Suprapubic skin (tissue), 4 donors: ENCODE measurements around the gene CADM2. TPM values are rescaled to one million over a fixed set of nuclear protein-coding genes. Genes with fewer than 3 reads are reported as not detected.
A peak's percentile ranks its signal among the peaks of the same experiment; 100 is the strongest.

ENCODE experiments used
- DNase-seq, 2 donors: peaks; one replicate each; pipeline ENCODE4 v3.0.0-alpha.2; 2019; ENCODE audit warnings: low spot score in 2 of 2
- H3K27ac ChIP-seq: fragments of 200-600 bp; sonication (generic); one replicate; pipeline ENCODE4 v1.5.1; 2019
- H3K27me3 ChIP-seq: fragments of 200-600 bp; sonication (generic); one replicate; pipeline ENCODE4 v1.5.1; 2019
- H3K36me3 ChIP-seq: fragments of 200-600 bp; sonication (generic); one replicate; pipeline ENCODE4 v1.5.1; 2019
- H3K4me1 ChIP-seq: fragments of 200-600 bp; sonication (generic); one replicate; pipeline ENCODE4 v1.5.1; 2019
- H3K4me3 ChIP-seq: fragments of 200-600 bp; sonication (generic); one replicate; pipeline ENCODE4 v1.5.1; 2019; ENCODE audit warnings: mild to moderate bottlenecking
- H3K9me3 ChIP-seq: fragments of 200-600 bp; sonication (generic); one replicate; pipeline ENCODE4 v1.5.1; 2019
- CTCF ChIP-seq, 2 donors: fragments of 200-600 bp in 1 of 2; fragments of 450-650 bp in 1 of 2; sonication (generic) in 1 of 2; IDR thresholded peaks; one replicate each; pipeline ENCODE4 v1.5.1; 2016 to 2019; ENCODE audit warnings: antibody characterized with exemption in 2 of 2, mild to moderate bottlenecking in 1 of 2, moderate library complexity in 1 of 2
- EP300 ChIP-seq: sonication (generic); formaldehyde crosslinking; IDR thresholded peaks from one replicate; pipeline ENCODE4 v1.6.1; 2017; ENCODE audit warnings: antibody characterized with exemption
- POLR2A ChIP-seq, 2 donors: fragments of 450-650 bp; IDR thresholded peaks; one replicate each; pipeline ENCODE4 v1.6.1; 2017; ENCODE audit warnings: antibody characterized with exemption in 2 of 2, mild to moderate bottlenecking in 2 of 2, moderate library complexity in 2 of 2
- POLR2AphosphoS5 ChIP-seq, 3 donors: sonication (generic); formaldehyde crosslinking; IDR thresholded peaks; one replicate each; pipeline ENCODE4 v1.6.1; 2017; ENCODE audit warnings: antibody characterized with exemption in 3 of 3
- WGBS: methylation state at CpG from one replicate; pipeline ENCODE4 v1.1.5; 2018; 5-methylcytosine and 5-hydroxymethylcytosine counted together
- total RNA-seq, 4 donors: library from RNA; depleted of rRNA; stranded (reverse); fragments of >200 nt; gene quantifications; one replicate each; pipeline ENCODE4 v1.1.0, GENCODE V29; 2016

The CADM2 gene
- total RNA-seq, 4 donors from 2014 or later: 0.68 to 2.8 (median 1.4) TPM

- WGBS: 78% methylated on average over 3 of the region's 3 CpGs
- H3K27ac ChIP-seq: no peak overlapping the region
- no peaks in the 10 kb centered on the region for H3K4me1 ChIP-seq
- DNase-seq: no peak
- no peaks in the 10 kb centered on the region for H3K27me3 ChIP-seq
- no peaks in the 10 kb centered on the region for H3K9me3 ChIP-seq
- TF ChIP-seq POLR2AphosphoS5 (IDR thresholded peaks at IDR 0.05): no peak
- no peak for TF ChIP-seq CTCF (IDR thresholded peaks at IDR 0.05)
- no peak for TF ChIP-seq EP300
- TF ChIP-seq POLR2A (IDR thresholded peaks at IDR 0.05): no peak
- H3K4me3 ChIP-seq: no peak overlapping the region
- H3K36me3 ChIP-seq: no peaks in the 10 kb centered on the region
These were observed 841.9 kb downstream of the CADM2 start for GRCh38 chr3:85800676-85801075.

GRCh38 chr3:85801955-85802354 lies 843.2 kb downstream of the CADM2 start:
- WGBS: 29% methylated on average over 3 of the region's 3 CpGs
- no peak for DNase-seq
- H3K36me3 ChIP-seq: no peaks in the 10 kb centered on the region
- no peaks in the 10 kb centered on the region for H3K4me1 ChIP-seq
- H3K27me3 ChIP-seq: no peaks in the 10 kb centered on the region
- H3K4me3 ChIP-seq: no peak overlapping the region
- no peak for TF ChIP-seq POLR2A (IDR thresholded peaks at IDR 0.05)
- no peak for TF ChIP-seq CTCF (IDR thresholded peaks at IDR 0.05)
- TF ChIP-seq EP300: no peak
- TF ChIP-seq POLR2AphosphoS5 (IDR thresholded peaks at IDR 0.05): no peak
- H3K27ac ChIP-seq: no peak overlapping the region
- H3K9me3 ChIP-seq: no peaks in the 10 kb centered on the region

GRCh38 chr3:85808755-85809154 lies 850.0 kb downstream of the CADM2 start:
- H3K27me3 ChIP-seq: no peaks in the 10 kb centered on the region

GRCh38 chr3:85821130-85821756 lies 862.5 kb downstream of the CADM2 start:
- no peak overlapping the region for H3K27ac ChIP-seq
- WGBS: 68% methylated on average over 1 of the region's 1 CpG
- DNase-seq: no peak
- no peak overlapping the region for H3K4me3 ChIP-seq
- no peaks in the 10 kb centered on the region for H3K9me3 ChIP-seq
- H3K4me1 ChIP-seq: no peaks in the 10 kb centered on the region
- no peaks in the 10 kb centered on the region for H3K36me3 ChIP-seq
- peak in 1 of 2 donors; percentile 15 for TF ChIP-seq CTCF (IDR thresholded peaks at IDR 0.05)
- TF ChIP-seq POLR2A (IDR thresholded peaks at IDR 0.05): no peak
- H3K27me3 ChIP-seq: no peaks in the 10 kb centered on the region

More at GRCh38 chr3:85808755-85809154, 850.0 kb downstream of the CADM2 start:
- DNase-seq: no peak
- Histone ChIP-seq H3K4me1 (no peaks in the 10 kb centered on the region), H3K4me3 (no peak overlapping the region), H3K27ac (no peak overlapping the region), H3K9me3 (no peaks in the 10 kb centered on the region), H3K36me3 (no peaks in the 10 kb centered on the region)
- TF ChIP-seq POLR2AphosphoS5 (IDR thresholded peaks at IDR 0.05) (no peak), EP300 (no peak), POLR2A (IDR thresholded peaks at IDR 0.05) (no peak), CTCF (IDR thresholded peaks at IDR 0.05) (no peak)
- WGBS: 53% methylated on average over 1 of the region's 1 CpG

GRCh38 chr3:85835857-85836440 lies 877.2 kb downstream of the CADM2 start:
- WGBS: 68% methylated on average over 1 of the region's 1 CpG
- DNase-seq: no peak
- Histone ChIP-seq H3K27me3 (no peaks in the 10 kb centered on the region), H3K9me3 (no peaks in the 10 kb centered on the region), H3K27ac (no peak overlapping the region), H3K4me3 (no peak overlapping the region), H3K36me3 (no peaks in the 10 kb centered on the region), H3K4me1 (no peaks in the 10 kb centered on the region)
- no peak for TF ChIP-seq POLR2AphosphoS5 (IDR thresholded peaks at IDR 0.05)
- no peak for TF ChIP-seq EP300
- no peak for TF ChIP-seq CTCF (IDR thresholded peaks at IDR 0.05)
- no peak for TF ChIP-seq POLR2A (IDR thresholded peaks at IDR 0.05)
